GM12874 (cell line): ENCODE data around the gene FBXL7.

ENCODE experiments used
- TF ChIP-seq, protein P1 (sequence below): IDR thresholded peaks from 2 replicates; pipeline ENCODE4 v1.5.1; 2011; ENCODE audit warnings: low read depth, mild to moderate bottlenecking, control low read depth, low read length, moderate library complexity; ENCODE audit not compliant: insufficient read depth

FBXL7 gene

DNA sequence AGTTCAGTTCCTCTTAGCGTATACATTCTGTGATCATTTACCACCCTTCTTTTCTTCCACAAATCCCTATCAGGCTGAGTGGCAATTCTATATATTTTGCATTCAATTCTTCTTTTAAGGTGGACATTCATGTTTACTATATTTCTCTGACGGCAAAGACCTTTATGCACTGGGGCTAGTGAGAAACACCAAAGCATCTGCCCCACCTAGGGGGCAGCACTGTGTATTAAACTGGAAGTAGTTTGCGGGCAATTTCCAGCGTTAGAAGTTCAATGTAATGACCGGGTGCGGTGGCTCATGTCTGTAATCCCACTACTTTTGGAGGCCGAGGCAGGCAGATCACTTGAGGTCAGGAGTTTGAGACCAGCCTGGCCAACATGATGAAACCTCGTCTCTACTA, 27.9 kb upstream of the FBXL7 start:
- TF ChIP-seq, protein P1, sequence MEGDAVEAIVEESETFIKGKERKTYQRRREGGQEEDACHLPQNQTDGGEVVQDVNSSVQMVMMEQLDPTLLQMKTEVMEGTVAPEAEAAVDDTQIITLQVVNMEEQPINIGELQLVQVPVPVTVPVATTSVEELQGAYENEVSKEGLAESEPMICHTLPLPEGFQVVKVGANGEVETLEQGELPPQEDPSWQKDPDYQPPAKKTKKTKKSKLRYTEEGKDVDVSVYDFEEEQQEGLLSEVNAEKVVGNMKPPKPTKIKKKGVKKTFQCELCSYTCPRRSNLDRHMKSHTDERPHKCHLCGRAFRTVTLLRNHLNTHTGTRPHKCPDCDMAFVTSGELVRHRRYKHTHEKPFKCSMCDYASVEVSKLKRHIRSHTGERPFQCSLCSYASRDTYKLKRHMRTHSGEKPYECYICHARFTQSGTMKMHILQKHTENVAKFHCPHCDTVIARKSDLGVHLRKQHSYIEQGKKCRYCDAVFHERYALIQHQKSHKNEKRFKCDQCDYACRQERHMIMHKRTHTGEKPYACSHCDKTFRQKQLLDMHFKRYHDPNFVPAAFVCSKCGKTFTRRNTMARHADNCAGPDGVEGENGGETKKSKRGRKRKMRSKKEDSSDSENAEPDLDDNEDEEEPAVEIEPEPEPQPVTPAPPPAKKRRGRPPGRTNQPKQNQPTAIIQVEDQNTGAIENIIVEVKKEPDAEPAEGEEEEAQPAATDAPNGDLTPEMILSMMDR, result no peak

DNA sequence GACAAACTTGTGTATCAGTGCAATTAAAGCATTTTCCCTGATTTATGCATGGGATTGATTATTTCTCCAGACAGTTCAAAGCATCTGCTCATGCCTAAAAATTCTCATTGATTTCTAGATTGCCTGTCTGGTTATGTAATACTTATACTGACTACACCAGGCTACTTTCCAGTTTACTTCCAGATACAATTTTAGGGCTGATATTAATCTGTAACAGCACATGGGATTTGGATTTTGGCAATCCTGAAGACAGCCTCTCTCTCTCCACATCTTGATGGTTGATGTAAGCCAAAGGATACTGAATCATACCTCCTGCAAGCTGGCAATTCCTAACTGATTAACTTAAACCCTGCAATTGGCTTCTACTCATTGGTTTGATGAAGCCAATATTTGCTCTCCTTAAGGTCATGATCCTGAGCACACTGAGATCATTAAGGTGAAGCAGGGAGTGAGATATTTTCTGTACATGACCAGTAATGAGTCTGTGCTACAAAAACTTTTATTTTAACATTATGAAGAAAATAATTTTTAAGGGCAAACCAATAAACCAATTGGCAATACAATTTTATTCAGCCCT, 25.7 kb upstream of the FBXL7 start:
- TF ChIP-seq, protein P1, result no peak

DNA sequence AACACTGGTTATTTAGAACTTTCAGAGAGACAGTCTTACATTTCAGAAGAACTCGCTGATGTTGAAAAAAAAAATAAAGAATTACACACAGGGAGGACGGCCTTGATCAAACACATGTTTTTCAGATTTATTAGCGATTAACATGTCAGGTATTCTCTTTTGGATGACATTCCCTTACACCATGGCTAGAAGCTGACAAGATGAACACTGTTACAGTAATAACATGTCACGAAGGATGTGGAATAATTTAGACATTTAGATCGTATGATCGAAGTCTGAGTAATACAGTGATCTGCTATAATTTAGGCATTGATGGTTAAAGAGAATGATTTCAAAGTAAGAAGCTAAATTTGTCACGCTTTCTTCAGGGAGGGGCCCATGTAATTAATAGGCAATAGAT, 24.6 kb upstream of the FBXL7 start:
- TF ChIP-seq, protein P1, result no peak

DNA sequence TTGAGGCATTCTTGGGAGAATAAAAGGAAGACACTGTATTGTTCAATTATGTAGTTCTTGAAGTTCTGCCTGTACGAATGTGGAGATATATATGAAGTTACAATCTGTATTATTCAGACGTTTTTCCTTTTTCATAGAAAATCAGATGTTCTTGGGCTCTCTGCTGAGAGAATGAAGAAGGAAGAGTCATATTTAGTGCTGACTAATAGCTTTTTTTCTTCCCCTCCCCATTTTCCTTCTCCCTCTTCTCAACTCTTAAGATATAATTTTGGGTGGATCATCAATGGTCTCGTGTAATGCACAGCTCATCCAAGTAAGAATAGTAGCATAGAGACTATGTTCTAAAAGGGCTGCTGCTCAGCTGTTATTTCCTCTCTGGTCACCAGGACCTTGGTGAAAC, 23.0 kb upstream of the FBXL7 start:
- TF ChIP-seq, protein P1, result no peak

DNA sequence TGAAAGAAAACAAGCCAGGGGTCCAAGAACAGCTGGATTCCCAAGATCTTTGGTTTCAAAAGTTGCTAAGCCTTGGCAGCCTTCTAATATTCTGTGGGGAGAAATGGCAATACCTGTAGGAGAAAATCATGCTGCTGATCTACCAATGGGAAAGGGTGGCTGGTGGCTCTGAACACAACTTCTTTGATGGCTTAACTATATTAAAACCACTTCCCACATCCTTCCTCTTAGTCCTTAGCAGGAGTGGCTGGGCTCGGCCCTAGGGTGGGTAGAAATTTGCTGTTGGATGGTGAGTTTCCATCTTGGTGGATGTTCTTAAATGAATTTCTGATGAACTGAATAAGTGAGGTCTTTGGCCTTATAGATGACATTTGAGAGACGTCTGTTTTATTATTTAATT, 19.5 kb upstream of the FBXL7 start:
- TF ChIP-seq, protein P1, result no peak

DNA sequence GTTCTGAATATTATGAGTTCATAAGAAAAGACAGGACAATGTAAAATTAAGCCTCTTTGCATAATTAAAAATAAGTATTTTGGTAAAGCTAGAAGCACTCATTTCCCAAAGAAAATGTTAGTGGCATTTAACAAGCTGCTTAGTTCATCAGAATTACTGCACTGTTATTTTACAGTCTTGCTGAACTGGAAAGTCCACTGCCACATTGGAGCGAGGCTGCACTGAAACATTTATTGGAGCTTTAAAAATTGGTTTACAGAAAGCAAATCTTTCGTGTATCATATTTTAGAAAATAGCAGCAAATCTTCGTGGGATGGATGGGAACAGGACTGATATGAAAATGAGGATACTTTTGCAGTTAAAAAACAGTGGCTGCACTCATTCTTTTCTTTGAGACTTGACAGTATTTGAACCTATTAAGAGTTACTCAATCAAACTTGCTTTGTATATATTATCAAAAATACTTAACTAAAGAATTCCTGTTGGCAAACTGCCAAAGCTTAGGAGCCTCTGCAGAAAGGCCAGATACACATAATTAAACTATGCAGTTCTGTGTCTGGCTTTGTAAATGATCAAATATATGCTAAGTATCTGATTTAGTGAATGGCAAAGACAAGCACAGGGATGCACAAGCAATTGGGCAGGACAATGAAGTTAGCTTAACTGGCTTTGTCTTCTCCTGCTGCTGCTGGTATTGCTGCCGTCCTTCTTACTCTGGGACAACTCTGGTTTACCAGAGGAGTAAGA, 16.5 kb upstream of the FBXL7 start:
- TF ChIP-seq, protein P1, result no peak

DNA sequence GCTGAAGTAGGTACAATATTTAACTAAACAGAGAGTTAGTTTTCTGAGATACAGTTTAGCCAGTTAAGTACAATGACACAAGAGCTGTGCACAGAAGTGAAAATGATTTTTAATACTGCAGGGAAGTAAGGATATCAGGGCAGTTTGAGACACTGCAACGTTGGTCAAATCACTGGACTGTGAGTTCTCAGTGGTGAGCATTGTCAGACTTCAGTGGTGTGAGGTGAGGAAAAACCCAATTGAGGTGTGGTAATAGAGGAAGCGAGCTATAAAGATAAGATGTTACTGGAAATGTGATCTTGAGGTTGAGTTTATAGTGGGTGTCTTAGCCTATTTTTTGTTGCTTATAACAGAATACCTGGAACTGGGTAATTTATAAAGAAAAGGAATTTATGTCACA, 12.8 kb upstream of the FBXL7 start:
- TF ChIP-seq, protein P1, result no peak
